Panc1 (cell line): ENCODE measurements around the gene TRIML2. TPM values are rescaled to one million over a fixed set of nuclear protein-coding genes. Genes with fewer than 3 reads are reported as not detected.

Source experiments
- ATAC-seq: fragments of 200-7000 bp; cut with Tn5 transposase; 2 replicates; pipeline ENCODE4 v1.9.1; 2020; ENCODE audit warnings: mild to moderate bottlenecking, moderate library complexity
- BruUV-seq: library from RNA; stranded (reverse); fragments of 400-500 nt; replicated peaks from 2 replicates; lab custom pipeline; 2021; lab: Mats Ljungman, UMichigan
- CTCF ChIA-PET: fragments of 300-600 bp; sonication (Branson Sonifier 250); formaldehyde crosslinking; loops from one replicate; lab custom pipeline; 2022; ENCODE audit warnings: antibody characterized with exemption; lab: Charles Lee
- POLR2A ChIA-PET: fragments of 300-600 bp; sonication (Branson Sonifier 250); formaldehyde crosslinking; loops from one replicate; lab custom pipeline; 2022; ENCODE audit warnings: antibody characterized with exemption; lab: Charles Lee
- DNase-seq: peaks from one replicate; pipeline ENCODE4 v3.0.0-alpha.2; 2010; ENCODE audit warnings: low read depth, low spot score
- H3K27ac ChIP-seq: 2 replicates; pipeline ENCODE4 v1.5.1; 2011; ENCODE audit warnings: mild to moderate bottlenecking, low read length, inconsistent platforms
- H3K27me3 ChIP-seq: fragments of 200-500 bp; sonication (Bioruptor generic); 2 replicates; pipeline ENCODE4 v1.6.0; 2014; ENCODE audit warnings: low read length, inconsistent platforms; ENCODE audit not compliant: control insufficient read depth, insufficient read depth
- H3K36me3 ChIP-seq: fragments of 200-500 bp; sonication (Bioruptor generic); 2 replicates; pipeline ENCODE4 v1.5.1; 2014; ENCODE audit warnings: inconsistent platforms, mild to moderate bottlenecking, low read length, moderate library complexity; ENCODE audit not compliant: control insufficient read depth, insufficient read depth
- H3K4me1 ChIP-seq: 2 replicates; pipeline ENCODE4 v1.5.1; 2011; ENCODE audit warnings: inconsistent platforms, mild to moderate bottlenecking, low read length, moderate library complexity; ENCODE audit not compliant: control insufficient read depth, insufficient read depth
- H3K4me3 ChIP-seq, 2 experiments: 2 replicates each; pipeline ENCODE4 v1.5.1; 2011 to 2012; ENCODE audit warnings: low read depth in 2 of 2, low read length in 2 of 2, mild to moderate bottlenecking in 2 of 2, inconsistent platforms in 1 of 2, moderate library complexity in 1 of 2
- H3K9me3 ChIP-seq: fragments of 200-500 bp; sonication (Bioruptor generic); 2 replicates; pipeline ENCODE4 v1.5.1; 2014; ENCODE audit warnings: low read depth, mild to moderate bottlenecking, inconsistent platforms, low read length, moderate library complexity; ENCODE audit not compliant: control insufficient read depth, insufficient read depth
- CTCF ChIP-seq: fragments of 450-650 bp; IDR thresholded peaks from 2 replicates; pipeline ENCODE4 v1.5.1; 2017; ENCODE audit warnings: mild to moderate bottlenecking
- POLR2AphosphoS5 ChIP-seq: IDR thresholded peaks from 2 replicates; pipeline ENCODE4 v1.6.1; 2012; ENCODE audit warnings: mild to moderate bottlenecking, low read depth, low read length, moderate library complexity
- SIN3A ChIP-seq: IDR thresholded peaks from 2 replicates; pipeline ENCODE4 v1.6.1; 2012; ENCODE audit warnings: low read depth, mild to moderate bottlenecking, low read length, moderate library complexity, borderline replicate concordance; ENCODE audit not compliant: insufficient read depth
- TCF7L2 ChIP-seq: IDR thresholded peaks from 2 replicates; pipeline ENCODE4 v1.6.1; 2011; ENCODE audit warnings: mild to moderate bottlenecking, low read depth, low read length, inconsistent platforms
- in situ Hi-C: cut with HindIII; loops from 2 replicates; pipeline ENCODE4 v1.10.0; 2016; ENCODE audit warnings: low sequenced_read_pairs, low pct_unique_long_range_greater_than_20kb
- intact Hi-C: fragments of 100-400 bp; cut with micrococcal nuclease; formaldehyde crosslinking; loops from one replicate; pipeline ENCODE4 v1.10.0; 2022; ENCODE audit not compliant: unreplicated experiment
- total RNA-seq: library from RNA; stranded (reverse); gene quantifications from one replicate; pipeline ENCODE4 v1.2.1, GENCODE V29; 2021; ENCODE audit not compliant: unreplicated experiment
- TF ChIP-seq, protein P1 (sequence below), 2 experiments: IDR thresholded peaks; 2 replicates each; pipeline ENCODE4 v1.6.1; 2011 to 2012; ENCODE audit warnings: low read depth in 2 of 2, control low read depth in 1 of 2, low read length in 1 of 2, mild to moderate bottlenecking in 1 of 2, moderate library complexity in 1 of 2; ENCODE audit not compliant: insufficient read depth in 1 of 2

TRIML2 gene
- total RNA-seq, 1 experiment from 2014 or later: not detected

GRCh38 chr4:188106454-188106853 is 2.9 kb downstream of the TRIML2 start:
- in situ Hi-C loops (no loop called here), intact Hi-C loops (no loop called here)
- Histone ChIP-seq H3K4me3 (no peak overlapping the region), H3K27me3 (no peaks in the 10 kb centered on the region), H3K36me3 (no peaks in the 10 kb centered on the region), H3K4me1 (no peaks in the 10 kb centered on the region), H3K9me3 (no peaks in the 10 kb centered on the region), H3K27ac (no peak overlapping the region)
- TF ChIP-seq SIN3A (no peak), CTCF (no peak), TCF7L2 (no peak), POLR2AphosphoS5 (no peak)
- TF ChIP-seq, protein P1, sequence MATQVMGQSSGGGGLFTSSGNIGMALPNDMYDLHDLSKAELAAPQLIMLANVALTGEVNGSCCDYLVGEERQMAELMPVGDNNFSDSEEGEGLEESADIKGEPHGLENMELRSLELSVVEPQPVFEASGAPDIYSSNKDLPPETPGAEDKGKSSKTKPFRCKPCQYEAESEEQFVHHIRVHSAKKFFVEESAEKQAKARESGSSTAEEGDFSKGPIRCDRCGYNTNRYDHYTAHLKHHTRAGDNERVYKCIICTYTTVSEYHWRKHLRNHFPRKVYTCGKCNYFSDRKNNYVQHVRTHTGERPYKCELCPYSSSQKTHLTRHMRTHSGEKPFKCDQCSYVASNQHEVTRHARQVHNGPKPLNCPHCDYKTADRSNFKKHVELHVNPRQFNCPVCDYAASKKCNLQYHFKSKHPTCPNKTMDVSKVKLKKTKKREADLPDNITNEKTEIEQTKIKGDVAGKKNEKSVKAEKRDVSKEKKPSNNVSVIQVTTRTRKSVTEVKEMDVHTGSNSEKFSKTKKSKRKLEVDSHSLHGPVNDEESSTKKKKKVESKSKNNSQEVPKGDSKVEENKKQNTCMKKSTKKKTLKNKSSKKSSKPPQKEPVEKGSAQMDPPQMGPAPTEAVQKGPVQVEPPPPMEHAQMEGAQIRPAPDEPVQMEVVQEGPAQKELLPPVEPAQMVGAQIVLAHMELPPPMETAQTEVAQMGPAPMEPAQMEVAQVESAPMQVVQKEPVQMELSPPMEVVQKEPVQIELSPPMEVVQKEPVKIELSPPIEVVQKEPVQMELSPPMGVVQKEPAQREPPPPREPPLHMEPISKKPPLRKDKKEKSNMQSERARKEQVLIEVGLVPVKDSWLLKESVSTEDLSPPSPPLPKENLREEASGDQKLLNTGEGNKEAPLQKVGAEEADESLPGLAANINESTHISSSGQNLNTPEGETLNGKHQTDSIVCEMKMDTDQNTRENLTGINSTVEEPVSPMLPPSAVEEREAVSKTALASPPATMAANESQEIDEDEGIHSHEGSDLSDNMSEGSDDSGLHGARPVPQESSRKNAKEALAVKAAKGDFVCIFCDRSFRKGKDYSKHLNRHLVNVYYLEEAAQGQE (IDR thresholded peaks at IDR 0.05; ENCODE audit: insufficient read depth in 1 of 2, low read depth in 2 of 2, low read length in 1 of 2): no peak
- DNase-seq (no peak), ATAC-seq (no peak)
- POLR2A ChIA-PET: no interaction called here
- CTCF ChIA-PET: no interaction called here
- no TSS peak for BruUV-seq

- ChIA-PET POLR2A (no interaction called here), CTCF (no interaction called here)
- BruUV-seq: no TSS peak
Measured at GRCh38 chr4:188092824-188093223, 16.6 kb downstream of the TRIML2 start.

More at GRCh38 chr4:188092824-188093223, 16.6 kb downstream of the TRIML2 start:
- TF ChIP-seq TCF7L2 (no peak), SIN3A (no peak), POLR2AphosphoS5 (no peak), CTCF (no peak)
- TF ChIP-seq, protein P1 (IDR thresholded peaks at IDR 0.05; ENCODE audit: insufficient read depth in 1 of 2, low read depth in 2 of 2, low read length in 1 of 2): no peak
- ATAC-seq: no peak
- no peaks in the 10 kb centered on the region for H3K27me3 ChIP-seq
- H3K27ac ChIP-seq: no peak overlapping the region
- in situ Hi-C loops (no loop called here), intact Hi-C loops (no loop called here)
- H3K4me1 ChIP-seq: no peaks in the 10 kb centered on the region
- H3K9me3 ChIP-seq: no peaks in the 10 kb centered on the region
- DNase-seq: no peak
- H3K4me3 ChIP-seq: no peak overlapping the region
- H3K36me3 ChIP-seq: no peaks in the 10 kb centered on the region
